ENCODE measurements around the gene FAM163B.

DNA sequence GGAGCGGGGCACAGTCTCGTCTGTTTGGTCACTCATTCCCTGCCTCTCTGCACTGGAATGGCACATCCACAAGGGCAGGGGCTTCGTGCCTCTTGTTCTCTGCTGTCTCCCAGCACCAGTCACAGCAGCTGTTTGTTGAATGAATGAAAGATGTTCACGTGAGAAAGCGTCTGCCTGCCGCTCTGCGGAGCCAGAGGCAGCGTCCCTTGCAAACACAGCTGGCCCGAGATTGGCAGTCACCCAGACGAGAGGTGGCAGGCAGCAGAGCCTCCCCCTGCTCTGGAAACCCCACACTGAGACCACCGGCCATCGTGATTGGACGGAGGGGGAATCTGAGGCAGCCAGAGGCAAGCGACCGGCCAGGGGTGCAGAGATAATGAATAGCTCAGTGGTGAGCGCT lies 6.0 kb upstream of the FAM163B start:
- TF ChIP-seq, protein P1, sequence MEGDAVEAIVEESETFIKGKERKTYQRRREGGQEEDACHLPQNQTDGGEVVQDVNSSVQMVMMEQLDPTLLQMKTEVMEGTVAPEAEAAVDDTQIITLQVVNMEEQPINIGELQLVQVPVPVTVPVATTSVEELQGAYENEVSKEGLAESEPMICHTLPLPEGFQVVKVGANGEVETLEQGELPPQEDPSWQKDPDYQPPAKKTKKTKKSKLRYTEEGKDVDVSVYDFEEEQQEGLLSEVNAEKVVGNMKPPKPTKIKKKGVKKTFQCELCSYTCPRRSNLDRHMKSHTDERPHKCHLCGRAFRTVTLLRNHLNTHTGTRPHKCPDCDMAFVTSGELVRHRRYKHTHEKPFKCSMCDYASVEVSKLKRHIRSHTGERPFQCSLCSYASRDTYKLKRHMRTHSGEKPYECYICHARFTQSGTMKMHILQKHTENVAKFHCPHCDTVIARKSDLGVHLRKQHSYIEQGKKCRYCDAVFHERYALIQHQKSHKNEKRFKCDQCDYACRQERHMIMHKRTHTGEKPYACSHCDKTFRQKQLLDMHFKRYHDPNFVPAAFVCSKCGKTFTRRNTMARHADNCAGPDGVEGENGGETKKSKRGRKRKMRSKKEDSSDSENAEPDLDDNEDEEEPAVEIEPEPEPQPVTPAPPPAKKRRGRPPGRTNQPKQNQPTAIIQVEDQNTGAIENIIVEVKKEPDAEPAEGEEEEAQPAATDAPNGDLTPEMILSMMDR (IDR thresholded peaks at IDR 0.05): no peak
- TF ChIP-seq POLR2A (IDR thresholded peaks at IDR 0.05): no peak
